ENCODE results near the gene EIF3I.
"Not testable (repeated sequence)": the region's sequence is repeated elsewhere in the genome, so short reads cannot be mapped to it uniquely, and the experiment has no call there.

Gene EIF3I

GRCh38 chr1:32231843-32232432 is 9.7 kb downstream of the EIF3I start:
- in situ Hi-C loops (cut with MboI; ENCODE audit: low sequenced_read_pairs), result no loop called here

GRCh38 chr1:32232558-32233304 is 10.5 kb downstream of the EIF3I start:
- in situ Hi-C loops (cut with MboI; ENCODE audit: low sequenced_read_pairs), result no loop called here

GRCh38 chr1:32234792-32235191 is 12.6 kb downstream of the EIF3I start:
- in situ Hi-C loops (cut with MboI; ENCODE audit: low sequenced_read_pairs), result no loop called here

GRCh38 chr1:32239337-32239736 is 17.1 kb downstream of the EIF3I start:
- in situ Hi-C loops (cut with MboI; ENCODE audit: low sequenced_read_pairs), result no loop called here

GRCh38 chr1:32239790-32240139 is 17.6 kb downstream of the EIF3I start:
- in situ Hi-C loops (cut with MboI; ENCODE audit: low sequenced_read_pairs), result no loop called here

GRCh38 chr1:32240140-32240951 is 18.1 kb downstream of the EIF3I start:
- in situ Hi-C loops (cut with MboI; ENCODE audit: low sequenced_read_pairs), result no loop called here

- in situ Hi-C loops (cut with MboI; ENCODE audit: low sequenced_read_pairs), result no loop called here
Observed at GRCh38 chr1:32241001-32241763, 19.0 kb downstream of the EIF3I start.

GRCh38 chr1:32242341-32242851 is 20.2 kb downstream of the EIF3I start:
- in situ Hi-C loops (cut with MboI; ENCODE audit: low sequenced_read_pairs), result no loop called here

GRCh38 chr1:32246888-32247273 is 24.7 kb downstream of the EIF3I start, which contains the start of gene FAM167B:
FAM167B (plus strand) TSS chr1:32247222; CDS start chr1:32247422, 200 bp downstream.
- in situ Hi-C loops (cut with MboI; ENCODE audit: low sequenced_read_pairs), result no loop called here

- in situ Hi-C loops (cut with MboI; ENCODE audit: low sequenced_read_pairs), result no loop called here
Observed at GRCh38 chr1:32247452-32247851, 25.2 kb downstream of the EIF3I start.

- in situ Hi-C loops (cut with MboI; ENCODE audit: low sequenced_read_pairs), result no loop called here
Observed at GRCh38 chr1:32247983-32248889, 26.0 kb downstream of the EIF3I start.

GRCh38 chr1:32249831-32250525 is 27.8 kb downstream of the EIF3I start:
- in situ Hi-C loops (cut with MboI; ENCODE audit: low sequenced_read_pairs), result no loop called here

GRCh38 chr1:32250893-32251716 is 28.9 kb downstream of the EIF3I start, which contains the start of gene LCK:
LCK (plus strand) TSS chr1:32251265; CDS start chr1:32274330, 23,065 bp downstream.
- in situ Hi-C loops (cut with MboI; ENCODE audit: low sequenced_read_pairs), result no loop called here

- in situ Hi-C loops (cut with MboI; ENCODE audit: low sequenced_read_pairs), result no loop called here
Observed at GRCh38 chr1:32255072-32256071, 33.2 kb downstream of the EIF3I start.

- in situ Hi-C loops (cut with MboI; ENCODE audit: low sequenced_read_pairs), result no loop called here
Observed at GRCh38 chr1:32256473-32257226, 34.4 kb downstream of the EIF3I start.

- in situ Hi-C loops (cut with MboI; ENCODE audit: low sequenced_read_pairs), result no loop called here
Observed at GRCh38 chr1:32257227-32257508, 35.0 kb downstream of the EIF3I start.

GRCh38 chr1:32263236-32263593 is 41.0 kb downstream of the EIF3I start:
- in situ Hi-C loops (cut with MboI; ENCODE audit: low sequenced_read_pairs), result not testable (repeated sequence)

Measured in HL-60/S4 (cell line).